Heart left ventricle (tissue), 13 donors: Measurements from ENCODE around the gene FAHD2A.
"Not testable (repeated sequence)": the region's sequence is repeated elsewhere in the genome, so short reads cannot be mapped to it uniquely, and the experiment has no call there.

Experiments used
- CTCF ChIP-seq, 12 donors: fragments of 200-600 bp; sonication (generic) in 4 of 12; IDR thresholded peaks; one replicate each; pipeline versions ENCODE4 v1.5.0 to v1.8.0; 2018 to 2022; ENCODE audit warnings: antibody characterized with exemption in 12 of 12, mild to moderate bottlenecking in 5 of 12
- POLR2A ChIP-seq, 2 donors: fragments of 450-650 bp; IDR thresholded peaks; one replicate each; pipeline ENCODE4 v1.6.1; 2017; ENCODE audit warnings: antibody characterized with exemption in 2 of 2, mild to moderate bottlenecking in 2 of 2, moderate library complexity in 2 of 2
- donor health status: ischemic (EF 13 %, LVEDD 7.1; RV severe dilation, severe dysfunction).
- donor health status: DM: no; HTN: yes; CAD: no.
- donor health status: DM: no; HTN: no; CAD: no.
- donor health status: ischemic (EF 25% LVEDD 6.9; RV normal size, moderate dysfunction).
- donor health status: ischemic (EF 25% LVEDD 5.7; RV mildly dilated, moderate dysfunction).
- donor health status: ischemic (EF 35%, LVEDD 5.7; RV mildly dilated, moderate dysfunction).
- donor health status: nonischemic (EF 11% LVEDD 7.7; RV severe dilation, severe dysfunction).
- donor health status: DM: yes; HTN: yes; CAD: no.
- donor health status: PGD.
- donor health status: ischemic (EF 29% LVEDD 5.4; RV normal size, mild dysfunction).
- donor health status: nonischemic (EF 23%, LVEDD 6.1; RV moderate dilation, normal function).

DNA sequence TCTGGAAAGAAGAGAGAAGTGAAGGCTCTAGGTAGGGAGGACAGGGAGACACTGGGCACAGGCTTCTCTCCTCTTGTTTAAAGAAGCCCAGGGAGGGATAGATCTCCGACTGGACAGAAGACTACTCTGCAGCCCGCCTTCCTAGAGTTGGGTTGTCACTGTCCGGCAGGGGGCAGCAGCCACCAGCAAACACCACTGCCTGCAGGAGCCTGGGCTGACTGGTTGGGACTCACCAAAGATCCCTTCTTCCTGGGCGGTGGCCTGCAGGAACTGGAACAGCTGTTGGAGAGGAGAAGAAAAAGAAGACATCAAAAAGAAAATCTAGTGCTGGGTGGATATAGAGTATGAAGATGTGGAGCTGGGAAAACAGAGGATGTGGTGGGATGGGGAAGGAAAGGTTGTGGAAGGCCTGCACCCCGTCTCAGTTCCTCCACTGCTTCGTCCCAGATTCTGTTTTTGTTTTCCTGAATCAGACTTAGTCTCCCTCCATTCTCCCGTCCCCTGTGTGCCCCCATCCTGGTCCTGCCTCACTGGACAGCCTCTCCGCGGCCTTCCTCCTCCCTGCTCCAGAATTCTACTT lies 11.6 kb downstream of the FAHD2A start:
- TF ChIP-seq CTCF (IDR thresholded peaks at IDR 0.05), result peak; percentile 71 to 88 (median 80)
- TF ChIP-seq POLR2A (IDR thresholded peaks at IDR 0.05), result not testable (repeated sequence)
